ENCODE measurements around the gene GABRE. TPM values are rescaled to one million over a fixed set of nuclear protein-coding genes. Genes with fewer than 3 reads are reported as not detected.
"Not testable (repeated sequence)": the region's sequence is repeated elsewhere in the genome, so short reads cannot be mapped to it uniquely, and the experiment has no call there.

GABRE gene
- total RNA-seq, 1 donor from 2014 or later: 2.1 TPM

- DNase-seq (ENCODE audit: low spot score): no peak
- no peak for ATAC-seq
These were observed 4.4 kb downstream of the GABRE start for GRCh38 chrX:151970027-151970426.

DNA sequence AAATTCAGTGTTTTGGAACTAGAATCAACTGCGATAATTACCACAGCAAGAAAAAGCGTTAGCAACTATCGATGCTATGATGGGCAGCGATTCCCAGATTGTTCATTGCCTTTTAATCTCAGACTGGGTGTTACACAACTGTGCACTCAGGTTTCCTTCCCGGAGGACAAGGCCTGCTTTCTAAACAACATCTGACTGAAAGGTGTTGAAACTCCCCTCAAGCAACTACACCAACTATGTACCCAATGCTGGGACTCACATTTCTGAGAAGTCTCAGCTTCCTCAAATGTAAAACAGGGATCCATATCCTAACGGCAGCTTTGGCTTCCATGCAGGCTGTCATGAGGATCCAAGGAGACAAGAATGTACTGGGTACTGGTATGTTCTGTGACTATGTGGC is 8.2 kb downstream of the GABRE start:
- no peak for ATAC-seq
- no peak for DNase-seq (ENCODE audit: low spot score)

- ATAC-seq: no peak
- no peak for DNase-seq (ENCODE audit: low spot score)
These were observed 12.4 kb downstream of the GABRE start for GRCh38 chrX:151962034-151962433.

- DNase-seq (ENCODE audit: low spot score) (no peak), ATAC-seq (no peak)
These were observed 16.4 kb downstream of the GABRE start for GRCh38 chrX:151958101-151958500.

- no peak for ATAC-seq
- DNase-seq (ENCODE audit: low spot score): no peak
These were observed 19.7 kb downstream of the GABRE start for GRCh38 chrX:151954730-151955129.

GRCh38 chrX:151938172-151938571 is 36.3 kb downstream of the GABRE start:
- ATAC-seq (no peak), DNase-seq (ENCODE audit: low spot score) (no peak)

GRCh38 chrX:151935358-151935757 is 39.1 kb downstream of the GABRE start:
- no peak for ATAC-seq
- DNase-seq (ENCODE audit: low spot score): no peak

GRCh38 chrX:151929126-151929525 is 45.4 kb downstream of the GABRE start:
- no peak for DNase-seq (ENCODE audit: low spot score)
- no peak for ATAC-seq

GRCh38 chrX:151923648-151924047 is 50.8 kb downstream of the GABRE start:
- no peak for ATAC-seq

GRCh38 chrX:151922692-151923091 is 51.8 kb downstream of the GABRE start:
- no peak for ATAC-seq
- DNase-seq (ENCODE audit: low spot score): no peak

More at GRCh38 chrX:151923648-151924047, 50.8 kb downstream of the GABRE start:
- DNase-seq (ENCODE audit: low spot score): no peak

GRCh38 chrX:151921866-151922265 is 52.6 kb downstream of the GABRE start:
- DNase-seq (ENCODE audit: low spot score) (no peak), ATAC-seq (no peak)

GRCh38 chrX:151921292-151921691 is 53.2 kb downstream of the GABRE start:
- DNase-seq (ENCODE audit: low spot score) (no peak), ATAC-seq (no peak)

DNA sequence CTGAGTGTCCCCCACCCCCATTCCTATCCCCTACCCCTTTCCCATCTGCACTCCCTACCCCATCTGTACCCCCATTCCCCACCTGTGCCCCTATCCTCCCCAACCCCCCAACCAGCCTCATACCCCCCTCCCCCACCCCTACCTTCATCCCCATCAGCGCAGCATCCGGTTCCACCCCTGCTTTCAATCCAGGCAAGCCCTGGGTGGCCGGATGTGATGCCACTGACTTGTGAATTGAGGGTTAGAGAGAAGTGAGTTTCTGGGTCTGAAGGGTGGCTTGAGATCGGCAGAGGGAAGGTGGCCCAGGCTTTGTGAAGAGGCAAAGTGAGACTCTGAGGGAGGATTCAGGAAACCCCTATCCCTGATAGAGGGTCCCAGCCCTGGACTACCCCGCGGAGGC is 53.9 kb downstream of the GABRE start:
- no peak for DNase-seq (ENCODE audit: low spot score)
- ATAC-seq: no peak

GRCh38 chrX:151920101-151920500 is 54.4 kb downstream of the GABRE start:
- ATAC-seq: no peak
- no peak for DNase-seq (ENCODE audit: low spot score)

- no peak for ATAC-seq
- no peak for DNase-seq (ENCODE audit: low spot score)
These were observed 54.9 kb downstream of the GABRE start for GRCh38 chrX:151919610-151920009.

GRCh38 chrX:151918736-151919135 is 55.7 kb downstream of the GABRE start:
- DNase-seq (ENCODE audit: low spot score); ATAC-seq: not testable (repeated sequence)

- DNase-seq (ENCODE audit: low spot score) (no peak), ATAC-seq (no peak)
These were observed 61.7 kb downstream of the GABRE start, which contains the start of gene MAGEA4 for GRCh38 chrX:151912780-151913179. Gene MAGEA4 (plus strand): TSS chrX:151912889. CDS start chrX:151923665, 10,776 bp downstream.

DNA sequence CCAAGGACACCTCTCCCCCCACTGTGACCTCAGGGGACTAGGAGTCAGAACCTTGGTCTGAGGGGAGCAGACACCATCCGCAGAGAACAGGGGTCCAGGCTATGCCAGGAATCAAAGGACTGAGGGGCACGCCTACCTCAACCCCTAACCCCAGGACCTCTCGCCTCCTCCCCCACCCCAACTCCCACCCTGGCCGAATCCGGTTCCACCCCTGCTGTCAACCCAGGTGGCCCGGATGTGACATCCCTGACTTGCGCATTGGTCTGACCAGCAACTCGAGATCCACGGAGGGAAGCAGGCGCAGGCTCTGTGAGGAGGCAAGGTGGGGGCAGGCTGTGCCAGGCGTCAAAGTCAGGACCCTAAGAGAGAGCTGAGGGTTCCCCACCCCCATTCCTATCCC is 62.3 kb downstream of the GABRE start:
- DNase-seq (ENCODE audit: low spot score) (no peak), ATAC-seq (no peak)

- ATAC-seq (no peak), DNase-seq (ENCODE audit: low spot score) (no peak)
These were observed 69.5 kb downstream of the GABRE start for GRCh38 chrX:151904989-151905388.

Other genes with a start within 250 kb of the GABRE start
- not detected for gene CNGA2, start 239.9 kb downstream of the GABRE start, total RNA-seq
- not detected for gene MAGEA4, start 61.8 kb downstream of the GABRE start, total RNA-seq
- gene MAGEA10, start 163.9 kb upstream of the GABRE start, total RNA-seq: not detected